Mesothelial cell of epicardium (in vitro differentiated cells): ENCODE results near the gene TRMT112. TPM values are rescaled to one million over a fixed set of nuclear protein-coding genes. Genes with fewer than 3 reads are reported as not detected.
"Not testable (repeated sequence)": the region's sequence is repeated elsewhere in the genome, so short reads cannot be mapped to it uniquely, and the experiment has no call there.

Experiments
- DNase-seq, 2 experiments: peaks; one replicate each; pipeline ENCODE4 v3.0.0; 2021; ENCODE audit warnings: low spot score in 2 of 2; ENCODE audit not compliant: unreplicated experiment in 2 of 2
- H3K27ac Mint-ChIP-seq: 2 replicates; pipeline ENCODE4 v1.8.0; 2021; ENCODE audit warnings: mixed read lengths
- H3K27me3 Mint-ChIP-seq: 2 replicates; pipeline ENCODE4 v1.8.0; 2021; ENCODE audit warnings: low read depth, mixed read lengths
- H3K36me3 Mint-ChIP-seq: 2 replicates; pipeline ENCODE4 v1.8.0; 2021; ENCODE audit warnings: mixed read lengths
- H3K4me1 Mint-ChIP-seq: 2 replicates; pipeline ENCODE4 v1.8.0; 2021; ENCODE audit warnings: mixed read lengths
- H3K4me3 Mint-ChIP-seq: 2 replicates; pipeline ENCODE4 v1.8.0; 2021; ENCODE audit warnings: mild to moderate bottlenecking, moderate library complexity, mixed read lengths
- H3K9me3 Mint-ChIP-seq: 2 replicates; pipeline ENCODE4 v1.8.0; 2021; ENCODE audit warnings: mixed read lengths
- total RNA-seq: library from RNA; stranded (reverse); gene quantifications from 3 replicates; pipeline ENCODE4 v1.2.1, GENCODE V29; 2021
- TF ChIP-seq, protein P1 (sequence below): fragments of 200-600 bp; sonication (generic); IDR thresholded peaks from one replicate; pipeline ENCODE4 v1.5.0; 2021; ENCODE audit warnings: antibody characterized with exemption; ENCODE audit not compliant: unreplicated experiment

TRMT112 gene
- total RNA-seq, 1 donor from 2014 or later = 184 TPM

DNA sequence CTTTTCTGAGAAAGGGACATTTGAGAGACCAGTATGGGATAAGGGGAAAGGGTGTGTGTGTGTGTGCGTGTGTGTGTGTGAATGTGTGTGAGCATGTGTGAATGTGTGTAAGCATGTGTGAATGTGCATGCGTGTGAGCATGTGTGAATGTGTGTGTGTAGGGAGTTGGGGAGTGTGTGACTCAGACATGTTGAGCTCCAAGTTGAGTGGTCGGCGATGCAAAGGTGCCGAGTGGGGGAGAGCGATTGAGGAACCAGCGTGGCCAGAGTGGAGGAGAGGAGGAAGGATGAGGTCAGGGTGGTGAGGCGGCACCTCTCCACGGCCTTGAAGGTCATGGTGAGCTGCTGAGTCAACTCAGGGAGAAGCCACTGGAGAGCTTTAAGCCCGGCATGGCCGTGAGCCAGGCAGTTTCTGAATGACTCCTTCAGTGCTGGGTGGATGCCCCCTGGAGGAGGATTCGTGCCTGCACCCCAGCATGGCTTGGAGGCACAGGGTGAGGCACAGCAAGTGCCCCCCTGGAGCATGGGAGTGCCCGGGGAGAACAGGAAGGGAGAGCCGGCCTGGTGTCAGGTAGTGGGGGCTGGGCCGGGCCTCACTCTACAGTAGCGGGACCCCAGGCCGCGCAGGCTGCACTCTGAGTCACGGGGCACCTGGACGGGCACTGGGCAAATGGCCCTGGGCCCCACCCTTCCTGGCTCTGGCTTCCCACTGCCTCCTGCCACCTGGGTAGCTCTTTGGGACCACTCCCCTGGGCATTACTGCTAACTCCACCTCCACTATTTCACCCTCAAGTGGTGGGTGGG is 14.4 kb upstream of the TRMT112 start:
- no peaks in the 10 kb centered on the region for H3K27me3 Mint-ChIP-seq
- no peak for DNase-seq
- peaks cover 7% of the 10 kb centered on the region for H3K4me1 Mint-ChIP-seq

DNA sequence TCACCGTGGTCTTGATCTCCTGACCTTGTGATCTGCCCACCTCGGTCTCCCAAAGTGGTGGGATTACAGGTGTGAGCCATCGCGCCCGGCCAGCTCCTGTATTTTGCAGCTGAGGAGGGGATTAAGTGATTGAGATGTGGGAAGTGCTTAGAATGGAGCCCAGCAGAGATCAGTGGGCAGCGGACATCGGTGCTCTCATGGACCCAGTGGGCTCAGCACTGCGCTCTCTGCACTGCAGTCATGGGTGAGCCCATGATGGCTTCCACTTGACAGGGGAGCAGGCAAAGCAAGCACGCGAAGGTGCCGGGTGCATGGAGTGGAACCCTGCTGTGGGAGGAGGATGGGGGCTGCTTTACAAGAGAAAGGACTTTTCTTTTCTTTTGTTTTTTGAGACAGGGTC is 13.5 kb upstream of the TRMT112 start:
- Mint-ChIP-seq H3K4me1 (peaks cover 7% of the 10 kb centered on the region), H3K36me3 (no peaks in the 10 kb centered on the region), H3K4me3 (no peak overlapping the region), H3K27me3 (no peaks in the 10 kb centered on the region), H3K9me3 (no peaks in the 10 kb centered on the region), H3K27ac (no peak overlapping the region)
- no peak for DNase-seq
- TF ChIP-seq, protein P1, sequence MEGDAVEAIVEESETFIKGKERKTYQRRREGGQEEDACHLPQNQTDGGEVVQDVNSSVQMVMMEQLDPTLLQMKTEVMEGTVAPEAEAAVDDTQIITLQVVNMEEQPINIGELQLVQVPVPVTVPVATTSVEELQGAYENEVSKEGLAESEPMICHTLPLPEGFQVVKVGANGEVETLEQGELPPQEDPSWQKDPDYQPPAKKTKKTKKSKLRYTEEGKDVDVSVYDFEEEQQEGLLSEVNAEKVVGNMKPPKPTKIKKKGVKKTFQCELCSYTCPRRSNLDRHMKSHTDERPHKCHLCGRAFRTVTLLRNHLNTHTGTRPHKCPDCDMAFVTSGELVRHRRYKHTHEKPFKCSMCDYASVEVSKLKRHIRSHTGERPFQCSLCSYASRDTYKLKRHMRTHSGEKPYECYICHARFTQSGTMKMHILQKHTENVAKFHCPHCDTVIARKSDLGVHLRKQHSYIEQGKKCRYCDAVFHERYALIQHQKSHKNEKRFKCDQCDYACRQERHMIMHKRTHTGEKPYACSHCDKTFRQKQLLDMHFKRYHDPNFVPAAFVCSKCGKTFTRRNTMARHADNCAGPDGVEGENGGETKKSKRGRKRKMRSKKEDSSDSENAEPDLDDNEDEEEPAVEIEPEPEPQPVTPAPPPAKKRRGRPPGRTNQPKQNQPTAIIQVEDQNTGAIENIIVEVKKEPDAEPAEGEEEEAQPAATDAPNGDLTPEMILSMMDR = no peak

More for the DNA sequence above, 14.4 kb upstream of the TRMT112 start:
- no peak overlapping the region for H3K4me3 Mint-ChIP-seq
- H3K27ac Mint-ChIP-seq = no peak overlapping the region
- TF ChIP-seq, protein P1 = no peak
- no peaks in the 10 kb centered on the region for H3K9me3 Mint-ChIP-seq
- H3K36me3 Mint-ChIP-seq = no peaks in the 10 kb centered on the region

DNA sequence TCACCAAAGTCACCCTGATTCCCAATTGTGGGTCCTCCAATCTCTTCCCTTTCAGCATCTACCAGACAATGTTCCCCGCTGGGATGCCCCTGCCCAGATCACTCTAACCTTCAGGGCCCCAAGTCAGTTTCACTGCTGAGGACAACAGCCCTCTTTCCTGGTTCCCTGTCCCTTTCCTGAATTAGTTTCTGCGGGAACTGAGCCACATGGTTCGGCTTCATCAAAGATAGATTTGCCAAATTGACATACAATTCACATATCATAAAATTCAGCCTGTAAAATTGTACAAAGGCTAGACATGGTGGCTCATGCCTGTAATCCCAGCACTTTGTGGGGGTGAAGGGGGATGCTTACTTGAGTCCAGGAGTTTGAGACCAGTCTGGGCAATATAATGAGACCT is 10.6 kb upstream of the TRMT112 start:
- Mint-ChIP-seq H3K9me3 (no peaks in the 10 kb centered on the region), H3K27ac (no peak overlapping the region), H3K4me1 (peaks cover 2% of the 10 kb centered on the region), H3K4me3 (no peak overlapping the region), H3K36me3 (no peaks in the 10 kb centered on the region), H3K27me3 (no peaks in the 10 kb centered on the region)
- DNase-seq = no peak
- TF ChIP-seq, protein P1 = no peak

DNA sequence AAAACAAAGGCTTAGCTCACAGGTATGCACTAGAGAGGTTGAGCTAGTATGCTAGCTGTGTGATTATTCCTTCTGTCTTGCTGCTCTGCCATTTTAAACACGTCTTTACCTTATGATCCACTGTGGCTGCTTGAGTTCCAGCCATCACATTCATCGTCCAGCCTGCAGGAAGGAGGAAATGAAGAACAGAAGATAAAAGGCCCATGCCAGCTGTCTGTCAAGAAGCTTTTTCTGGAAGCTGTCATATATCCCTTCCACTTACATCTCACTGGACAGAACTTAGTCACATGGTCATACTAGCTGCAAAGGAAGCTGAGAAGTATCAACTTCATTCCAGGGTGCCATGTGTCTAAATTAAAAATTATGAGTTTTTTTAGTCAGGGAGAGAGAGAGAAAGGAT is 10.0 kb upstream of the TRMT112 start:
- Mint-ChIP-seq H3K36me3 (no peaks in the 10 kb centered on the region), H3K4me1 (peaks cover 2% of the 10 kb centered on the region), H3K4me3 (no peak overlapping the region), H3K9me3 (no peaks in the 10 kb centered on the region), H3K27ac (no peak overlapping the region), H3K27me3 (no peaks in the 10 kb centered on the region)
- DNase-seq = no peak
- TF ChIP-seq, protein P1 = no peak

DNA sequence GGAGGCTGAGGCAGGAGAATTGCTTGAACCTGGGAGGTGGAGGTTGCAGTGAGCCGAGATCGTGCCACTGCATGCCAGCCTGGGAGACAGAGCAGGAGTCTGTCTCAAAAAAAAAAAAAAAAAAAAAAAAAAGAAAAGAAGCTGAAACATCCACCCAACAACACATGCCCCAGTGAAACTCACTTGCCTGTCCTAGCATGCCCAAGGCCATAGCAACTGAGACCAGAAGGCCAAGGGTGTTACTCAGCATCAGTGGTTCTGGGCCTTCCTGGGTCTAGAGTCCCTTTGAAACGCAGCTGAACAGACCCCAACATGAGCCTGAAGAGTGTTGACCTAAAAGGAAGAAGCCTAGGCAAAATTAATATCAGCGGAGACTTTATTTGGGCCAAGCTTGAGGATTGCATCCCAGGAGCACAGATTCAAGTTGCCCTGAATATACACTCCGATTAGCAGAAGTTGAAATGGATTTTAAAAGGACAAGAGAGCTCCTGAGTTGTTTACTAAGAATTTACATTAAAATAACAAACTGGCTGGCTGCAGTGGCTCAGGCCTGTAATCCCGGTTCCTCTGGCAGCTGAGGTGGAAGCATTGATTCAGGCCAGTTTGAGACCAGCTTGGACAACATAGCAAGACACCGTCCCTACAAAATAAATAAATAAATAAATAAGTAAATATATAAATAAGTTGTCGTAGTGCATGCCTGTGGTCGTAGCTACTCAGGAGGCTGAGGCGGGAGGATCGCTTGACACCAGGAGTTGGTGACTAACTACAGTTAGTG is 7.5 kb upstream of the TRMT112 start:
- Mint-ChIP-seq H3K4me3 (no peak overlapping the region), H3K27ac (peak overlapping the region; percentile 91), H3K4me1 (peaks cover 17% of the 10 kb centered on the region), H3K36me3 (peaks cover 8% of the 10 kb centered on the region), H3K9me3 (no peaks in the 10 kb centered on the region), H3K27me3 (no peaks in the 10 kb centered on the region)
- no peak for DNase-seq
- TF ChIP-seq, protein P1 = no peak

DNA sequence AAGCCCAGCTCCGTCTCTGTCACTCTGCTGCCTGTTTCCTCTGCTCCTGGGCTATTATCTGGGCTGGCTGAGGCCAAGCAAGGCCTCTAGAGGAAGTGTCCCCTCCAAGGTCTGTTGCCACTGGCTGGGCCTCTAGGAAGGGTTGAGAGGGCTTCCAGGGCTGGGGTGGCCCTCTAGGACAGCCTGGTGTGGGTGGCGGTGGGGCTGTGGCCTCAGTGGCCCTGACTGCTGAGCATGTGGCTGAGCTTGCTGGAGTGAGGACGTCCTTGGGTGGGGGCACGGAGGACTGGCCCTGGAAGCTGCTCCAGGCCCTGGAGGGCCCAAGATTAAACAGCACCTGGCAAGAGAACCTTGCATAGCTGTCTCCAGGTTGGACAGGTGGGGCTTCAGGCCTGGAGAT is 6.6 kb upstream of the TRMT112 start:
- not testable (repeated sequence) for H3K27me3 Mint-ChIP-seq, H3K9me3 Mint-ChIP-seq, DNase-seq, H3K4me3 Mint-ChIP-seq, H3K36me3 Mint-ChIP-seq
- Mint-ChIP-seq H3K4me1 (peaks cover 21% of the 10 kb centered on the region), H3K27ac (peak overlapping the region; percentile 50)
